D721Med (cell line): ENCODE results near the gene ZNF578.

Source experiments
- DNase-seq: peaks from one replicate; pipeline ENCODE4 v3.0.0; 2011; ENCODE audit warnings: low spot score; ENCODE audit not compliant: insufficient read length
- FAIRE-seq: peaks from 2 replicates; lab custom pipeline; 2011; peaks lifted over from hg19 to GRCh38; lab: Jason Lieb, UNC
- TF ChIP-seq, protein P1 (sequence below): IDR thresholded peaks from 2 replicates; pipeline ENCODE4 v1.5.1; 2012; ENCODE audit warnings: mild to moderate bottlenecking, control low read depth; ENCODE audit not compliant: insufficient read depth; ENCODE audit errors: missing control alignments

ZNF578 gene

DNA sequence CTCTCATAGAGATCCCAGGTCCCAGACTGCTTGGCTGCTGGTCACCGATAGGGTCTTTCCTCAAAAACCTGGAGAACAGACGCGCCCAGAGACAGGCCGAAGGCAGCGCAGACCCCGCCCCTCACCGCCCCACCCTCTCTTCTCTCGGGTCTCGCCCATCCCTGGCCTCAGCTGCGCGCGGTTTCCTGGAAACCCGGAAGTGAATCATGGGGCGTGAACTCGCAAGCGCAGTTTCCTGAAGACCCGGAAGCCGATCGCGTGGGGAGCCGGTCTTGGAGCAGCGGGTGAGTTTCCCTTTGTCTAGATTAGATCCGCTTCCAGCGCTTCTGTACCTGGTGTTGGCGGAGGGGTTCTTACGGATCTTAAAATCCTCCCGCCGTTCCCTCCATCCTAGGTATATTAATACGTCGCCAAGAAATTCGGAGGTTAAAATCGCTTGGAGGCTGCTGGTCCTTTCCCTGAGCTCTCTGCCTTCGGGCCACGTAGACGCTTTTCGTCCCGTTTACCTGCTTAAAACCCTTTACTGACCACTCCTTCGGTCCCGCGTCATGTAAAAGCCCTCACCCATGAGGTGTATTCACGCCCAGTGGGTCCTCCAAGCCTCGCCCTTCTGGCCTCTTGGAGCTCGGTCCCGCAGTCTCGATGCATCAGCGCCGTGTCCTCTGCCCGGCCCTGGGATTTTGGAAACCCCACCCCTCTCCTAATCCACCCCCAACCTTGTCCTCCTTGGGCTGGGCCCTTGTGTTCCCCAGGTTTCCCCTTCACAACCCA lies at the start of gene ZNF578:
Gene ZNF578, plus strand, starts transcription at position 230 of the 771 bp plus-strand sequence. CDS start 48,293 bp downstream, outside the sequence.
- peak; percentile 94 for DNase-seq

DNA sequence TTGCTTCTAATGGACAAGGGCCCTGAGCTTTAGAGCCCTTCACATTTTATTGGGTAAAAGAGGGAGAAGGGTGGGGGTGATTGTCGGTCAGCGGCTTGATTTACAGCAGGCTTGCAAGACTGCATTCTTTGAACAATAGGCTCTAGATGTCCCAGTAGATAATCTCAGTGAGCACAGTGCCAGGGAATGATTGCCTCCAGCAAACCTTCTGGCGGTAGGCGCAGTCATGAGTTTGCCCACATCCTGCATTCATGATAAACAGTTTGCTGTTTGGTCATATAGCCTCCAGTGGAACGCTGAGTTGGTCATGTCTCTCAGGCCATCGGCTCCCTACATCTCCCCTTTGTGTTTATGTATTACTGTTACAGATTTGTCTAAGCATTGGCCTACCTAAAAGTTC lies 43.1 kb upstream of the ZNF578 start:
- DNase-seq (no peak), FAIRE-seq (no peak)
- TF ChIP-seq, protein P1, sequence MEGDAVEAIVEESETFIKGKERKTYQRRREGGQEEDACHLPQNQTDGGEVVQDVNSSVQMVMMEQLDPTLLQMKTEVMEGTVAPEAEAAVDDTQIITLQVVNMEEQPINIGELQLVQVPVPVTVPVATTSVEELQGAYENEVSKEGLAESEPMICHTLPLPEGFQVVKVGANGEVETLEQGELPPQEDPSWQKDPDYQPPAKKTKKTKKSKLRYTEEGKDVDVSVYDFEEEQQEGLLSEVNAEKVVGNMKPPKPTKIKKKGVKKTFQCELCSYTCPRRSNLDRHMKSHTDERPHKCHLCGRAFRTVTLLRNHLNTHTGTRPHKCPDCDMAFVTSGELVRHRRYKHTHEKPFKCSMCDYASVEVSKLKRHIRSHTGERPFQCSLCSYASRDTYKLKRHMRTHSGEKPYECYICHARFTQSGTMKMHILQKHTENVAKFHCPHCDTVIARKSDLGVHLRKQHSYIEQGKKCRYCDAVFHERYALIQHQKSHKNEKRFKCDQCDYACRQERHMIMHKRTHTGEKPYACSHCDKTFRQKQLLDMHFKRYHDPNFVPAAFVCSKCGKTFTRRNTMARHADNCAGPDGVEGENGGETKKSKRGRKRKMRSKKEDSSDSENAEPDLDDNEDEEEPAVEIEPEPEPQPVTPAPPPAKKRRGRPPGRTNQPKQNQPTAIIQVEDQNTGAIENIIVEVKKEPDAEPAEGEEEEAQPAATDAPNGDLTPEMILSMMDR, result no peak

More for the DNA sequence above, at the start of gene ZNF578:
- TF ChIP-seq, protein P1, result no peak
- FAIRE-seq, result no peak

DNA sequence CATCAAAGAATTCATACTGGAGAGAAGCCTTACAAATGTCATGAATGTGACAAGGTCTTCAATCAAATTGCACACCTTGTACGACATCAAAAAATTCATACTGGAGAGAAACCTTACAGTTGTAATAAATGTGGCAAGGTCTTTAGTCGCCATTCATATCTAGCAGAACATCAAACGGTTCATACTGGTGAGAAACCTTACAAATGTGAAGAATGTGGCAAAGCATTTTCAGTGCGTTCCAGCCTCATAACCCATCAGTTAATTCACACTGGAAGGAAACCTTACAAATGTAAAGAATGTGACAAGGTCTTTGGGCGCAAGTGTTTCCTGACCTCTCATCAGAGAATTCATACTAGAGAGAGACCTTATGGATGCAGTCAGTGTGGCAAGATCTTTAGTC lies 37.6 kb upstream of the ZNF578 start:
- FAIRE-seq, result peak; percentile 73
- TF ChIP-seq, protein P1, result no peak

DNA sequence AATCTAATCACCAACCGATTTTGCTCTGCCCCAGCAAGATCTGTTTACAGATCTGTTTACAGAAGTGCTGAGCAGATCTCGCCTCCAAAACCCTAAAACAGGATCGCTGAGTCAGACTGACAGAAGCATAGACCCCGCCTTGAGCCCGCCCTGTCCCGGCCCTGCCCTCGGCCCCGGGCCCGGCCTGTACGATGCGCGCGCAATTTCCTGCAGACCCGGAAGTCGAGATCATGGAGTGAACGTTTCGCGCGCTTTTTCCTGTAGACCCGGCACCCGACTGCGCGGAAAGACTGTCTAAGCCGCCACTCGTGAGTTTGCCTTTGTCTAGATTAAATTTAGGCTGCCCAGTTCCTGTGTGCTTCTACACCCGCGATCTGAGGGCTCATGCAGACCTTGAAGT lies 24.4 kb upstream of the ZNF578 start, which contains the start of gene ZNF534:
Gene ZNF534, plus strand, starts transcription at position 212 of the 400 bp plus-strand sequence. CDS start 2,327 bp downstream, outside the sequence.
- no peak for FAIRE-seq
- DNase-seq, result no peak
- TF ChIP-seq, protein P1, result no peak

More for the DNA sequence above, 37.6 kb upstream of the ZNF578 start:
- no peak for DNase-seq

DNA sequence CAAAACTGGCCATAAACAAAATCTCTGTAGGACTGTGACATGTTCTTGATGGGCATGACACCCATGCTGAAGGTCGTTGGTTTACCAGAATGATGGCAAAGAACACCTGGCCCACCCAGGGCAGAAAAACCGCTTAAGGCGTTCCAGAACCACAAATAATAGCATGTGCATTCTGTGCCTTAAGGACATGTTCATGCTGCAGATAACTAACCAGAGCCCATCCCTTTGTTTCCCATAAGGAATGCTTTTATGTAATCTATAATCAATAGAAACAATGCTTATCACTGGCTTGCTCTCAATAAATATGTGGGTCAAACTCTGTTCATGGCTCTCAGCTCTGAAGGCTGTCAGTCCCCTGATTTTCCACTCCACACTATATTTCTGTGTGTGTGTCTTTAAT lies 11.2 kb upstream of the ZNF578 start:
- TF ChIP-seq, protein P1, result no peak
- DNase-seq (no peak), FAIRE-seq (no peak)

DNA sequence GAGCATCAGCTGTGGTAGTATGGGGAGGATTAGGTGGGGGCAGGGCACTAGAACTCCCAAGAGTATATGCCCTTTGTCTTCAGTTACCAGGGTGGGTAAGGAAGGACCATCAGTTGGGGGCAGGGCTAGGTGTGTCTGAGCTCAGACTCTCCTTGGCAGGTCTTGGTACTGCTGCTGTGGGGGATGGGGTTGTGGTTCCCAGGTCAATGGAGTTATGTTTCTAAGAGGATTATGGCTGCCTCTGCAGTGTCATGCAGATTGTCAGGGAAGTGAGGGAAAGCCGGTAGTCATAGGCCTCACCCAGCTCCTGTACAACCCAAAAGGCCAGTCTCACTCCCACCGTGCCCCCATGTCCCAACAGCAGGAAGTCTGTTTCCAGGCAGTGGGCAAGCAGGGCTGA lies 8.8 kb upstream of the ZNF578 start:
- TF ChIP-seq, protein P1, result no peak
- FAIRE-seq, result no peak
- no peak for DNase-seq

DNA sequence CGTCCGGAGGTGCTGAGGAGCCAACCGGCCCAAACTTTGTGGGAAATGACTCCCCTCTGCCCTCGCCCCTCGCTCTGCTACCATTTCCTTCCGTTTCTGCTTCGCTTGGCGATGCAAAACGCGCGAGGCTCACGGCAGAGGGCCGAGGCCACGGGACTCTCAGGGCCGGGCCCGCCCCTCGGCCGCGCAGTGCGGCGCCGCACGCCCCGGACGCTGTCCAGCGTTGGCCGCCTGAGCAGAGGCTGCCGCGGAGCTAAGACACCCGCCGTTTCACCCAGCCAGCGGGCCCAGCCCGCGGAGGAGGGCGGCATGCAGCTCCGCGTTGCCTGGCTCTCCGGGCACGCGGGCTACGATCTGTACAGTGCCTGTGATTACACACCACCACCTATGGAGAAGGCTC lies 2.1 kb upstream of the ZNF578 start:
- FAIRE-seq (no peak), DNase-seq (no peak)
- TF ChIP-seq, protein P1, result no peak
